K562 treated with DMSO at 1 percent for 12 hours (cell line): ENCODE measurements around the gene CACNA2D1. TPM values are rescaled to one million over a fixed set of nuclear protein-coding genes. Genes with fewer than 3 reads are reported as not detected.

Experiments used
- total RNA-seq: library from RNA; unstranded; fragments of 300-600 nt; gene quantifications from 2 replicates; pipeline ENCODE4 v1.2.3, GENCODE V29; 2022; ENCODE audit not compliant: insufficient read depth

Gene CACNA2D1
- total RNA-seq, result not detected in 2 replicates

GRCh38 chr7:82443547-82444219 lies at the start of gene CACNA2D1:
Gene CACNA2D1, minus strand, starts transcription at chr7:82443777.

